Endodermal cell (in vitro differentiated cells): ENCODE results near the gene RNF123. TPM values are rescaled to one million over a fixed set of nuclear protein-coding genes. Genes with fewer than 3 reads are reported as not detected.
A peak's percentile ranks its signal among the peaks of the same experiment; 100 is the strongest.

ENCODE experiments used
- DNase-seq: peaks from one replicate; pipeline ENCODE4 v3.0.0-alpha.2; 2017
- H3K27ac ChIP-seq: 2 replicates; pipeline ENCODE4 v1.5.1; 2013; ENCODE audit warnings: mild to moderate bottlenecking, low read depth, low read length, moderate library complexity
- H3K27me3 ChIP-seq: 2 replicates; pipeline ENCODE4 v1.6.1; 2013; ENCODE audit warnings: mild to moderate bottlenecking, low read length, moderate library complexity; ENCODE audit not compliant: insufficient read depth, control insufficient read depth, poor library complexity, severe bottlenecking
- H3K36me3 ChIP-seq: 2 replicates; pipeline ENCODE4 v1.7.0; 2013; ENCODE audit warnings: mild to moderate bottlenecking, low read length, moderate library complexity; ENCODE audit not compliant: control insufficient read depth, insufficient read depth
- H3K4me1 ChIP-seq: one replicate; pipeline ENCODE4 v1.7.0; 2013; ENCODE audit warnings: low read length; ENCODE audit not compliant: control insufficient read depth, insufficient read depth
- H3K4me3 ChIP-seq: 2 replicates; pipeline ENCODE4 v1.5.1; 2013; ENCODE audit warnings: mild to moderate bottlenecking, low read length, moderate library complexity
- H3K9ac ChIP-seq: 2 replicates; pipeline ENCODE4 v1.6.1; 2013; ENCODE audit warnings: mild to moderate bottlenecking, low read length, moderate library complexity; ENCODE audit not compliant: poor library complexity, severe bottlenecking; ENCODE audit errors: extremely low read depth
- H3K9me3 ChIP-seq: 2 replicates; pipeline ENCODE4 v1.6.1; 2013; ENCODE audit warnings: mild to moderate bottlenecking, low read length, moderate library complexity; ENCODE audit not compliant: control insufficient read depth
- H3K27ac Mint-ChIP-seq: 2 replicates; pipeline ENCODE4 v1.8.0; 2020; ENCODE audit warnings: mixed read lengths
- H3K27me3 Mint-ChIP-seq: 2 replicates; pipeline ENCODE4 v1.8.0; 2021; ENCODE audit warnings: mild to moderate bottlenecking, mixed read lengths; ENCODE audit not compliant: insufficient read depth
- H3K36me3 Mint-ChIP-seq: 2 replicates; pipeline ENCODE4 v1.8.0; 2020; ENCODE audit warnings: low read depth, mixed read lengths
- H3K4me1 Mint-ChIP-seq: 2 replicates; pipeline ENCODE4 v1.8.0; 2020; ENCODE audit warnings: mixed read lengths
- H3K4me3 Mint-ChIP-seq: 2 replicates; pipeline ENCODE4 v1.8.0; 2020; ENCODE audit warnings: mild to moderate bottlenecking, moderate library complexity, mixed read lengths
- H3K9me3 Mint-ChIP-seq: 2 replicates; pipeline ENCODE4 v1.8.0; 2020; ENCODE audit warnings: mild to moderate bottlenecking, mixed read lengths
- WGBS, 2 experiments: methylation state at CpG; one replicate each; pipeline versions ENCODE4 v1.1.5 to v1.1.7; 2013; ENCODE audit warnings: missing lambda C conversion rate in 2 of 2, mixed read lengths in 1 of 2; ENCODE audit not compliant: insufficient coverage in 1 of 2, insufficient read length in 1 of 2; 5-methylcytosine and 5-hydroxymethylcytosine counted together
- total RNA-seq, 2 donors: library from RNA; stranded (reverse); fragmentation: NEBNext Ultra II Directional in 1 of 2; extraction: Animal tissue kit (Norgen Biotek cat#: 25700) in 1 of 2; gene quantifications; 2 replicates in 1 of 2; 3 replicates in 1 of 2; pipeline ENCODE4 v1.2.1, GENCODE V29; 2021
- TF ChIP-seq, protein P1 (sequence below): fragments of 200-600 bp; sonication (generic); conservative IDR thresholded peaks from 2 replicates; pipeline ENCODE4 v1.5.0; 2021; ENCODE audit warnings: antibody characterized with exemption, mild to moderate bottlenecking

Gene RNF123
- total RNA-seq, 2 donors from 2014 or later, result 47.3 to 47.6 TPM

DNA sequence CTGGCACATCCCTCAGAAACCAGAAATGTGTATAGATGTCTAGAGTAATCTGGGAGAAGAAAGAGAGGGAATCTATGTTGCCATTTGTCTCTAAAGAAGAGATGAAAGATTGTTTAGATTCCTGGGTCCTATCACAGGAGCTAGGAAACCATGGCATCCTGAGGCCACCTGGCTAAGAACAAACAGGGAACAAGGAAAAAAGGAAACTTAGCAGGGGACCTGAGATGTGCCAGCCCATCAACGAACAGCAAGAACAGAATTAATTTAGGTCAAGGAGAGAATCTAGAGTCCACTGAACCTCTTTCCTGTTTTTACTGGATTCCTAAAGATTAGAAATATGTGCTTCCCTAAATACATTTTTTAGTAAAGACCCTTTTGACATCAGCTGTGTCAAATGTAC is 66.7 kb downstream of the RNF123 start:
- Mint-ChIP-seq H3K27me3 (no peaks in the 10 kb centered on the region), H3K4me3 (no peak overlapping the region), H3K4me1 (peaks cover 17% of the 10 kb centered on the region), H3K36me3 (peaks cover 17% of the 10 kb centered on the region), H3K27ac (peak overlapping the region; percentile 38), H3K9me3 (no peaks in the 10 kb centered on the region)
- peaks cover 10% of the 10 kb centered on the region for H3K4me1 ChIP-seq
- H3K9me3 ChIP-seq, result no peaks in the 10 kb centered on the region
- no peaks in the 10 kb centered on the region for H3K27me3 ChIP-seq
- TF ChIP-seq, protein P1, sequence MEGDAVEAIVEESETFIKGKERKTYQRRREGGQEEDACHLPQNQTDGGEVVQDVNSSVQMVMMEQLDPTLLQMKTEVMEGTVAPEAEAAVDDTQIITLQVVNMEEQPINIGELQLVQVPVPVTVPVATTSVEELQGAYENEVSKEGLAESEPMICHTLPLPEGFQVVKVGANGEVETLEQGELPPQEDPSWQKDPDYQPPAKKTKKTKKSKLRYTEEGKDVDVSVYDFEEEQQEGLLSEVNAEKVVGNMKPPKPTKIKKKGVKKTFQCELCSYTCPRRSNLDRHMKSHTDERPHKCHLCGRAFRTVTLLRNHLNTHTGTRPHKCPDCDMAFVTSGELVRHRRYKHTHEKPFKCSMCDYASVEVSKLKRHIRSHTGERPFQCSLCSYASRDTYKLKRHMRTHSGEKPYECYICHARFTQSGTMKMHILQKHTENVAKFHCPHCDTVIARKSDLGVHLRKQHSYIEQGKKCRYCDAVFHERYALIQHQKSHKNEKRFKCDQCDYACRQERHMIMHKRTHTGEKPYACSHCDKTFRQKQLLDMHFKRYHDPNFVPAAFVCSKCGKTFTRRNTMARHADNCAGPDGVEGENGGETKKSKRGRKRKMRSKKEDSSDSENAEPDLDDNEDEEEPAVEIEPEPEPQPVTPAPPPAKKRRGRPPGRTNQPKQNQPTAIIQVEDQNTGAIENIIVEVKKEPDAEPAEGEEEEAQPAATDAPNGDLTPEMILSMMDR, result no peak
- peak overlapping the region; percentile 50 for H3K4me3 ChIP-seq
- no peak for DNase-seq
- no peak overlapping the region for H3K9ac ChIP-seq
- peaks cover 7% of the 10 kb centered on the region for H3K36me3 ChIP-seq
- H3K27ac ChIP-seq, result no peak overlapping the region
- WGBS, 2 experiments, result 73 to 83% methylated on average over 1 of the region's 1 CpG

DNA sequence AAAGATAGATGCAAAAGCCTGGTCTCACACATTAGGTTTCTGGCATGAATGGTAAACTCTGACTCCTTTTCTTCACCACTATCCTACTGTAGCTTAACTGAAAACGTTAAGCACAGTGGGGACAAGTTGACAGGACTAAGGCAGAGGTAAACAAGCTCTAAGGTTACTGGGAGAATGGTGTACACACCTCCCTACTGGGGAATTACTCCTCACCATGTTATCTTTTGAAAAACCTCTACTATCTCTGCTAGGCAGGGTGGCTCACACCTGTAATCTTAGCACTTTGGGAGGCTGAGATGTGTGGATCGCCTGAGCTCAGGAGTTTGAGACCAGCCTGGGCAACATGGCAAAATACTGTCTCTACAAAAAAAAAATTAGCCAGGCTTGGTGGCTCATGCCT is 67.8 kb downstream of the RNF123 start:
- H3K9me3 Mint-ChIP-seq, result no peaks in the 10 kb centered on the region
- H3K9me3 ChIP-seq, result no peaks in the 10 kb centered on the region
- peak overlapping the region; percentile 47 for H3K4me3 ChIP-seq
- H3K27ac ChIP-seq, result no peak overlapping the region
- DNase-seq, result peak; percentile 62
- H3K4me1 Mint-ChIP-seq, result peaks cover 17% of the 10 kb centered on the region
- peak overlapping the region; percentile 50 for H3K27ac Mint-ChIP-seq
- no peaks in the 10 kb centered on the region for H3K27me3 ChIP-seq
- no peak overlapping the region for H3K4me3 Mint-ChIP-seq
- peaks cover 13% of the 10 kb centered on the region for H3K36me3 ChIP-seq
- H3K36me3 Mint-ChIP-seq, result peaks cover 19% of the 10 kb centered on the region
- H3K27me3 Mint-ChIP-seq, result no peaks in the 10 kb centered on the region
- H3K9ac ChIP-seq, result no peak overlapping the region
- peaks cover 10% of the 10 kb centered on the region for H3K4me1 ChIP-seq
- WGBS, 2 experiments, result 43 to 79% methylated on average over 2 of the region's 2 CpGs
- TF ChIP-seq, protein P1, result no peak

DNA sequence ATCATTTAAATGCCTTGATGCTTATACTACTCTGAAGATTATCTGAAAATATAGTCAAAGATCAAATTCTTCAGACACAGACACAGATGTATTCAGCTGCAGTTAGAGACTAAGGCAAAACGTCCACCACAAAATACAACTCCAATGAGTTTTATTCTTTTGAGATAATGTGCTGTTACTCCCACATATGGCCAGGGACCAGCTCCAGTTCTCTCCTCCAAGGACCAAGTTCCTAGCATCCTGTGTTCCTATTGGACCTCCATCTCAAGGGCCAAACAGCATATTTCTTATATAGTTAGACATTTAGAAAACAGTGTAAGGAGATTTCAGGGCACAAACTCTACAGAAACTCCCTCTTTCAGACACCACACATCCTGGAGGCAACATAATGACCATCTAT is 69.9 kb downstream of the RNF123 start:
- Mint-ChIP-seq H3K9me3 (no peaks in the 10 kb centered on the region), H3K4me1 (peaks cover 17% of the 10 kb centered on the region), H3K4me3 (no peak overlapping the region), H3K27ac (peak overlapping the region; percentile 46), H3K36me3 (peaks cover 18% of the 10 kb centered on the region), H3K27me3 (no peaks in the 10 kb centered on the region)
- TF ChIP-seq, protein P1, result no peak
- H3K36me3 ChIP-seq, result peaks cover 19% of the 10 kb centered on the region
- H3K27ac ChIP-seq, result no peak overlapping the region
- H3K4me3 ChIP-seq, result no peak overlapping the region
- no peaks in the 10 kb centered on the region for H3K27me3 ChIP-seq
- DNase-seq, result no peak
- no peaks in the 10 kb centered on the region for H3K9me3 ChIP-seq
- WGBS, 2 experiments, result 80% methylated on average over 1 of the region's 1 CpG; no CpG with 5 or more reads in 1 of the 2 experiments
- H3K9ac ChIP-seq, result no peak overlapping the region
- peaks cover 10% of the 10 kb centered on the region for H3K4me1 ChIP-seq
